Thyroid gland (tissue), 4 donors: ENCODE results near the gene NSUN7.

Experiments
- POLR2A ChIP-seq, 2 donors: fragments of 450-650 bp; IDR thresholded peaks; one replicate each; pipeline ENCODE4 v1.6.1; 2017; ENCODE audit warnings: antibody characterized with exemption in 2 of 2, mild to moderate bottlenecking in 2 of 2, moderate library complexity in 1 of 2
- TF ChIP-seq, protein P1 (sequence below), 6 experiments: fragments of 200-600 bp in 3 of 6; fragments of 450-650 bp in 3 of 6; sonication (generic) in 3 of 6; IDR thresholded peaks; one replicate each; pipeline ENCODE4 v1.5.1; 2016 to 2019; ENCODE audit warnings: antibody characterized with exemption in 6 of 6, mild to moderate bottlenecking in 2 of 6, inconsistent platforms in 1 of 6, moderate library complexity in 1 of 6

DNA sequence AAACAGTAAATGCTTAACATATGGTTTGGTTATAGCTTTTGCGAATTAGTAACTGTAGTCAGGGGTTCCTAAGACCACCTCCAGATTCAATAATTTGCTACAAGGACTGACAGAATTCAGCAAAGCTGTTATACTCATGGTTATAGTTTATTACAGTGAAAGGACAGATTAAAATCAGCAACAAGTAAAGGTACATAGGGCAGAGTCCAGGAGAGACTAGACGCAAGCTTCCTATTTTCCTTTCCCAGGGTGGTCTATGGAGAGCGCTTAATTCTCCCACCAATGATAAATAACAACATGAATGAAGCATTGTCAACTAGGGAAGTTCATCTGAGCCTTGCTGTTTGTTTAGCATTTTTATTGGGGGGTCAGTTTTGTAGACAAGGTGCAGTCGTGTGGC is 5.9 kb downstream of the NSUN7 start:
- TF ChIP-seq, protein P1, sequence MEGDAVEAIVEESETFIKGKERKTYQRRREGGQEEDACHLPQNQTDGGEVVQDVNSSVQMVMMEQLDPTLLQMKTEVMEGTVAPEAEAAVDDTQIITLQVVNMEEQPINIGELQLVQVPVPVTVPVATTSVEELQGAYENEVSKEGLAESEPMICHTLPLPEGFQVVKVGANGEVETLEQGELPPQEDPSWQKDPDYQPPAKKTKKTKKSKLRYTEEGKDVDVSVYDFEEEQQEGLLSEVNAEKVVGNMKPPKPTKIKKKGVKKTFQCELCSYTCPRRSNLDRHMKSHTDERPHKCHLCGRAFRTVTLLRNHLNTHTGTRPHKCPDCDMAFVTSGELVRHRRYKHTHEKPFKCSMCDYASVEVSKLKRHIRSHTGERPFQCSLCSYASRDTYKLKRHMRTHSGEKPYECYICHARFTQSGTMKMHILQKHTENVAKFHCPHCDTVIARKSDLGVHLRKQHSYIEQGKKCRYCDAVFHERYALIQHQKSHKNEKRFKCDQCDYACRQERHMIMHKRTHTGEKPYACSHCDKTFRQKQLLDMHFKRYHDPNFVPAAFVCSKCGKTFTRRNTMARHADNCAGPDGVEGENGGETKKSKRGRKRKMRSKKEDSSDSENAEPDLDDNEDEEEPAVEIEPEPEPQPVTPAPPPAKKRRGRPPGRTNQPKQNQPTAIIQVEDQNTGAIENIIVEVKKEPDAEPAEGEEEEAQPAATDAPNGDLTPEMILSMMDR (IDR thresholded peaks at IDR 0.05), result no peak
- TF ChIP-seq POLR2A (IDR thresholded peaks at IDR 0.05), result no peak
